Mesendoderm (in vitro differentiated cells): ENCODE measurements around the gene LOXHD1.

Source experiments
- DNase-seq: peaks from one replicate; pipeline ENCODE4 v3.0.0; 2013
- H2AK5ac ChIP-seq: 2 replicates; pipeline ENCODE4 v1.6.1; 2013; ENCODE audit warnings: low read length, inconsistent platforms
- H2BK120ac ChIP-seq: 2 replicates; pipeline ENCODE4 v1.6.1; 2013; ENCODE audit warnings: low read depth, mild to moderate bottlenecking, low read length, moderate library complexity, mixed read lengths
- H2BK15ac ChIP-seq: replicated peaks from 2 replicates; pipeline ENCODE4 v1.6.1; 2013; ENCODE audit warnings: low read depth, mild to moderate bottlenecking, moderate library complexity
- H2BK5ac ChIP-seq: 2 replicates; pipeline ENCODE4 v1.6.1; 2013; ENCODE audit warnings: low read length, inconsistent platforms
- H3K18ac ChIP-seq: 2 replicates; pipeline ENCODE4 v1.6.1; 2013; ENCODE audit warnings: mild to moderate bottlenecking, low read length, mixed read lengths
- H3K23ac ChIP-seq: one replicate; pipeline ENCODE4 v1.6.1; 2013; ENCODE audit warnings: low read length
- H3K27ac ChIP-seq: 2 replicates; pipeline ENCODE4 v1.5.1; 2013; ENCODE audit warnings: low read depth, mild to moderate bottlenecking, inconsistent platforms, low read length, moderate library complexity
- H3K27me3 ChIP-seq: 2 replicates; pipeline ENCODE4 v1.6.1; 2013; ENCODE audit warnings: low read length, control low read depth, mild to moderate bottlenecking, inconsistent platforms; ENCODE audit not compliant: insufficient read depth, poor library complexity
- H3K36me3 ChIP-seq: 2 replicates; pipeline ENCODE4 v1.6.1; 2013; ENCODE audit warnings: low read length, inconsistent platforms; ENCODE audit not compliant: control insufficient read depth, insufficient read depth
- H3K4ac ChIP-seq: one replicate; pipeline ENCODE4 v1.6.1; 2013; ENCODE audit warnings: low read depth, mild to moderate bottlenecking, low read length, moderate library complexity
- H3K4me1 ChIP-seq: 2 replicates; pipeline ENCODE4 v1.6.1; 2013; ENCODE audit warnings: low read depth, low read length, inconsistent platforms; ENCODE audit not compliant: control insufficient read depth
- H3K4me2 ChIP-seq: 2 replicates; pipeline ENCODE4 v1.6.1; 2013; ENCODE audit warnings: low read length
- H3K4me3 ChIP-seq: 2 replicates; pipeline ENCODE4 v1.5.1; 2013; ENCODE audit warnings: mild to moderate bottlenecking, low read length
- H3K56ac ChIP-seq: one replicate; pipeline ENCODE4 v1.6.1; 2013; ENCODE audit warnings: low read length
- H3K79me1 ChIP-seq: 2 replicates; pipeline ENCODE4 v1.6.1; 2013; ENCODE audit warnings: low read length, inconsistent platforms
- H3K79me2 ChIP-seq: 2 replicates; pipeline ENCODE4 v1.6.1; 2013; ENCODE audit warnings: mild to moderate bottlenecking, low read length; ENCODE audit not compliant: control insufficient read depth, insufficient read depth
- H3K9ac ChIP-seq: 2 replicates; pipeline ENCODE4 v1.6.1; 2013; ENCODE audit warnings: low read length, inconsistent platforms
- H4K5ac ChIP-seq: one replicate; pipeline ENCODE4 v1.6.1; 2013; ENCODE audit warnings: low read length
- H4K8ac ChIP-seq: one replicate; pipeline ENCODE4 v1.6.1; 2013; ENCODE audit warnings: low read depth, mild to moderate bottlenecking, control low read depth, low read length, moderate library complexity
- WGBS: extraction: QIAGEN DNeasy Blood & Tissue Kit; methylation state at CpG from one replicate; pipeline ENCODE4 v1.1.7; 2013; ENCODE audit warnings: low lambda C conversion rate, missing lambda C conversion rate; ENCODE audit not compliant: insufficient coverage; ENCODE audit errors: extremely low coverage; 5-methylcytosine and 5-hydroxymethylcytosine counted together

LOXHD1 gene

GRCh38 chr18:46668694-46669093 is 11.7 kb upstream of the LOXHD1 start:
- Histone ChIP-seq H3K56ac (no peak overlapping the region), H3K79me2 (no peaks in the 10 kb centered on the region), H3K79me1 (no peaks in the 10 kb centered on the region), H3K36me3 (no peaks in the 10 kb centered on the region), H4K8ac (no peak overlapping the region), H3K23ac (no peak overlapping the region), H3K27ac (no peak overlapping the region), H3K9ac (no peak overlapping the region), H2BK120ac (no peak overlapping the region), H4K5ac (no peak overlapping the region), H2AK5ac (no peak overlapping the region), H3K4me1 (no peaks in the 10 kb centered on the region), H3K18ac (no peak overlapping the region), H3K27me3 (no peaks in the 10 kb centered on the region), H2BK15ac (no peak overlapping the region), H3K4me2 (no peak overlapping the region), H3K4ac (no peak overlapping the region), H3K4me3 (no peak overlapping the region), H2BK5ac (no peak overlapping the region)
- DNase-seq = no peak
- no CpG with 5 or more reads among the region's 6 CpGs for WGBS

DNA sequence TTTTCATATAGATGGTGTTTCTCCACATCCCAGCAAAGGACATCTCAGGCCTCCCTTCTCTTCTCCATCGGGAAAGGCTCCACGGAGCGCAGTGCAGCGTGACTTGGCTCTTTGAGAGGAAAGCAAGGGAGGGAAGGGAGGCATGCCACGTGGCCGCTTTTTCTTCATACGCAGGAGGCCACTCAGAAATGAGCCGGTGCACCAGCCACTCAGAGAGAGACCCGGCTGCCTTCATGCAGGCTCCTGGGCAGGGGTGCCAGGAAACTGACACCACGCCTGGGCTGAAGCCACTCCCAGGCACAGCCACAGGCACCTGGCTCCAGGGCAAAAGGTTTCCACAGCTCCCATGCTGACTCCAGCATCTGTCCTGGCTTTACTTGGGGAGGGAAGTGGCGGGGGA is 11.1 kb upstream of the LOXHD1 start:
- Histone ChIP-seq H2BK15ac (no peak overlapping the region), H3K27me3 (no peaks in the 10 kb centered on the region), H4K5ac (no peak overlapping the region), H3K79me2 (no peaks in the 10 kb centered on the region), H3K56ac (no peak overlapping the region), H3K27ac (no peak overlapping the region), H2AK5ac (no peak overlapping the region), H3K4me3 (no peak overlapping the region), H3K23ac (no peak overlapping the region), H3K9ac (no peak overlapping the region), H3K36me3 (no peaks in the 10 kb centered on the region), H2BK5ac (no peak overlapping the region), H3K4me2 (no peak overlapping the region), H3K4me1 (no peaks in the 10 kb centered on the region), H4K8ac (no peak overlapping the region), H3K79me1 (no peaks in the 10 kb centered on the region), H3K4ac (no peak overlapping the region), H2BK120ac (no peak overlapping the region), H3K18ac (no peak overlapping the region)
- no CpG with 5 or more reads among the region's 11 CpGs for WGBS
- no peak for DNase-seq

GRCh38 chr18:46663539-46663938 is 6.5 kb upstream of the LOXHD1 start:
- Histone ChIP-seq H3K79me2 (no peaks in the 10 kb centered on the region), H3K9ac (no peak overlapping the region), H3K18ac (no peak overlapping the region), H3K4me2 (no peak overlapping the region), H3K79me1 (no peaks in the 10 kb centered on the region), H2BK120ac (no peak overlapping the region), H3K27me3 (no peaks in the 10 kb centered on the region), H3K56ac (no peak overlapping the region), H3K4me3 (no peak overlapping the region), H3K36me3 (no peaks in the 10 kb centered on the region), H3K23ac (no peak overlapping the region), H2BK15ac (no peak overlapping the region), H2BK5ac (no peak overlapping the region), H3K4me1 (no peaks in the 10 kb centered on the region), H2AK5ac (no peak overlapping the region), H3K4ac (no peak overlapping the region), H3K27ac (no peak overlapping the region), H4K5ac (no peak overlapping the region), H4K8ac (no peak overlapping the region)
- no peak for DNase-seq
- no CpG with 5 or more reads among the region's 1 CpG for WGBS

GRCh38 chr18:46660957-46661749 is 4.1 kb upstream of the LOXHD1 start:
- Histone ChIP-seq H3K4me1 (no peaks in the 10 kb centered on the region), H3K79me1 (no peaks in the 10 kb centered on the region), H3K4me2 (no peak overlapping the region), H3K23ac (no peak overlapping the region), H3K56ac (peak overlapping the region; percentile 67), H4K5ac (no peak overlapping the region), H3K27me3 (no peaks in the 10 kb centered on the region), H3K27ac (no peak overlapping the region), H3K4me3 (no peak overlapping the region), H3K9ac (no peak overlapping the region), H3K18ac (no peak overlapping the region), H3K4ac (no peak overlapping the region), H4K8ac (no peak overlapping the region), H2BK5ac (no peak overlapping the region), H2BK15ac (no peak overlapping the region), H3K79me2 (no peaks in the 10 kb centered on the region), H3K36me3 (no peaks in the 10 kb centered on the region), H2AK5ac (no peak overlapping the region), H2BK120ac (no peak overlapping the region)
- DNase-seq = peak; percentile 76
- no CpG with 5 or more reads among the region's 9 CpGs for WGBS

DNA sequence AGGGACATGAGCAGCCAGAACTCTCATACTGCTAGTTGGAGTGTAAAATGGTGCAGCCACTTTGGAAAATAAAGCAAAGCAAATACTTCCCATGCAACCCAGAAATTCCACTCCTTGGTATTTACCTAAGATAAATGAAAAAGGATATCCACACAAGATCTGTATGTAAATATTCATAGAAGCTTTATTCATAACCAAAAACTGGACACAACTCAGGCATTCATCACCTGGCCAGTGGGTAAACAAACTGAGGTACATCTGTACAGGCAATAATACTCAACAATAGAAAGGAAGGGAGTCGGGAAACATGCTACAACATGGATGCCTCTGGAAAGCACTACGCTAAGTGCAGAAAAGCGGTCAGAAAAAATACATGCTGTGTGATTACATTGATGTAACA is 2.5 kb upstream of the LOXHD1 start:
- no peaks in the 10 kb centered on the region for H3K36me3 ChIP-seq
- no peak overlapping the region for H3K4me3 ChIP-seq
- H3K4me2 ChIP-seq = no peak overlapping the region
- H3K27me3 ChIP-seq = no peaks in the 10 kb centered on the region
- H2BK5ac ChIP-seq = no peak overlapping the region
- no peaks in the 10 kb centered on the region for H3K79me2 ChIP-seq
- H4K5ac ChIP-seq = no peak overlapping the region
- H2BK120ac ChIP-seq = no peak overlapping the region
- no peak overlapping the region for H3K56ac ChIP-seq
- no peaks in the 10 kb centered on the region for H3K79me1 ChIP-seq
- H2BK15ac ChIP-seq = no peak overlapping the region
- H3K23ac ChIP-seq = no peak overlapping the region
- H3K9ac ChIP-seq = no peak overlapping the region
- no peak overlapping the region for H4K8ac ChIP-seq
- H3K4me1 ChIP-seq = no peaks in the 10 kb centered on the region
- no peak overlapping the region for H2AK5ac ChIP-seq
- H3K4ac ChIP-seq = no peak overlapping the region
- DNase-seq = no peak
- WGBS = no CpG with 5 or more reads among the region's 3 CpGs
- no peak overlapping the region for H3K18ac ChIP-seq
- H3K27ac ChIP-seq = no peak overlapping the region
